HEK293 (cell line): ENCODE data around the gene NDUFV2.

Experiments used
- CTCF ChIA-PET: fragments of 350-600 bp; formaldehyde crosslinking; extraction: SDS; loops from one replicate; lab custom pipeline; 2021; ENCODE audit warnings: antibody characterized with exemption; lab: Yijun Ruan, JAX
- POLR2A ChIA-PET: fragments of 300-600 bp; formaldehyde crosslinking; extraction: SDS; loops from one replicate; lab custom pipeline; 2020; ENCODE audit warnings: antibody characterized with exemption, inconsistent platforms; lab: Yijun Ruan, JAX
- H3K27ac ChIP-seq: fragments of 200-500 bp; sonication (Bioruptor generic); 2 replicates; pipeline ENCODE4 v1.5.1; 2014; ENCODE audit warnings: low read depth, low read length, control low read depth, inconsistent platforms; ENCODE audit errors: extremely low read depth
- H3K36me3 ChIP-seq, 2 experiments: fragments of 200-500 bp in 1 of 2; sonication (Bioruptor generic) in 1 of 2; 1 replicate in 1 of 2; 2 replicates in 1 of 2; pipeline ENCODE4 v1.5.1; 2014 to 2017; ENCODE audit warnings: inconsistent platforms in 2 of 2, low read length in 2 of 2; ENCODE audit not compliant: control insufficient read depth in 2 of 2, insufficient read depth in 1 of 2
- H3K4me1 ChIP-seq: fragments of 200-500 bp; sonication (Bioruptor generic); 2 replicates; pipeline ENCODE4 v1.5.1; 2014; ENCODE audit warnings: mild to moderate bottlenecking, low read length, inconsistent platforms; ENCODE audit not compliant: control insufficient read depth, insufficient read depth
- H3K4me3 ChIP-seq: 2 replicates; pipeline ENCODE4 v1.5.1; 2011; ENCODE audit warnings: low read depth, mild to moderate bottlenecking, control low read depth, low read length, moderate library complexity
- H3K9me3 ChIP-seq: fragments of 200-500 bp; sonication (Bioruptor generic); 2 replicates; pipeline ENCODE4 v1.5.1; 2014; ENCODE audit warnings: low read depth, low read length, inconsistent platforms; ENCODE audit not compliant: control insufficient read depth, insufficient read depth
- BCL11A ChIP-seq: fragments of 450-650 bp; formaldehyde crosslinking; IDR thresholded peaks from 2 replicates; pipeline ENCODE4 v1.5.1; 2016; ENCODE audit warnings: low read depth, missing biosample characterization, missing genetic modification characterization
- GLI4 ChIP-seq: fragments of 450-650 bp; formaldehyde crosslinking; IDR thresholded peaks from 2 replicates; pipeline ENCODE4 v1.5.1; 2016; ENCODE audit warnings: missing biosample characterization, missing genetic modification characterization
- PRDM10 ChIP-seq: fragments of 450-650 bp; formaldehyde crosslinking; IDR thresholded peaks from 2 replicates; pipeline ENCODE4 v1.5.1; 2016; ENCODE audit warnings: missing biosample characterization, missing genetic modification characterization
- SP7 ChIP-seq: fragments of 450-650 bp; formaldehyde crosslinking; IDR thresholded peaks from 2 replicates; pipeline ENCODE4 v1.5.1; 2016; ENCODE audit warnings: missing biosample characterization, missing genetic modification characterization
- WT1 ChIP-seq: fragments of 450-650 bp; formaldehyde crosslinking; IDR thresholded peaks from 2 replicates; pipeline ENCODE4 v1.5.1; 2016; ENCODE audit warnings: missing biosample characterization, missing genetic modification characterization
- ZBTB6 ChIP-seq: fragments of 450-650 bp; formaldehyde crosslinking; IDR thresholded peaks from 2 replicates; pipeline ENCODE4 v1.5.1; 2017; ENCODE audit warnings: missing biosample characterization, missing genetic modification characterization
- ZFP37 ChIP-seq: fragments of 450-650 bp; formaldehyde crosslinking; IDR thresholded peaks from 2 replicates; pipeline ENCODE4 v1.5.1; 2016; ENCODE audit warnings: missing biosample characterization, missing genetic modification characterization
- ZNF132 ChIP-seq: fragments of 450-650 bp; formaldehyde crosslinking; IDR thresholded peaks from 2 replicates; pipeline ENCODE4 v1.5.1; 2017; ENCODE audit warnings: missing biosample characterization, missing genetic modification characterization, borderline replicate concordance
- ZNF146 ChIP-seq: fragments of 450-650 bp; formaldehyde crosslinking; IDR thresholded peaks from 2 replicates; pipeline ENCODE4 v1.5.1; 2016; ENCODE audit warnings: missing biosample characterization, missing genetic modification characterization
- ZNF404 ChIP-seq: fragments of 450-650 bp; formaldehyde crosslinking; IDR thresholded peaks from 2 replicates; pipeline ENCODE4 v1.5.1; 2017; ENCODE audit warnings: missing biosample characterization, missing genetic modification characterization
- ZNF529 ChIP-seq: fragments of 450-650 bp; formaldehyde crosslinking; IDR thresholded peaks from 2 replicates; pipeline ENCODE4 v1.5.1; 2017; ENCODE audit warnings: missing genetic modification characterization, missing biosample characterization; ENCODE audit not compliant: insufficient replicate concordance
- ZNF560 ChIP-seq: fragments of 450-650 bp; formaldehyde crosslinking; IDR thresholded peaks from 2 replicates; pipeline ENCODE4 v1.5.1; 2017; ENCODE audit warnings: missing biosample characterization, missing genetic modification characterization, borderline replicate concordance
- ZNF629 ChIP-seq: fragments of 450-650 bp; formaldehyde crosslinking; IDR thresholded peaks from 2 replicates; pipeline ENCODE4 v1.5.1; 2017; ENCODE audit warnings: missing biosample characterization, missing genetic modification characterization
- ZNF843 ChIP-seq: fragments of 450-650 bp; formaldehyde crosslinking; IDR thresholded peaks from 2 replicates; pipeline ENCODE4 v1.5.1; 2016; ENCODE audit warnings: missing biosample characterization, missing genetic modification characterization
- TF ChIP-seq, protein P1 (sequence below): fragments of 450-650 bp; formaldehyde crosslinking; IDR thresholded peaks from 2 replicates; pipeline ENCODE4 v1.5.1; 2016; ENCODE audit warnings: missing biosample characterization, missing genetic modification characterization, borderline replicate concordance
- TF ChIP-seq, protein P2 (sequence below): IDR thresholded peaks from 2 replicates; pipeline ENCODE4 v1.6.1; 2011; ENCODE audit warnings: mild to moderate bottlenecking, low read depth, low read length, borderline replicate concordance

Gene NDUFV2

DNA sequence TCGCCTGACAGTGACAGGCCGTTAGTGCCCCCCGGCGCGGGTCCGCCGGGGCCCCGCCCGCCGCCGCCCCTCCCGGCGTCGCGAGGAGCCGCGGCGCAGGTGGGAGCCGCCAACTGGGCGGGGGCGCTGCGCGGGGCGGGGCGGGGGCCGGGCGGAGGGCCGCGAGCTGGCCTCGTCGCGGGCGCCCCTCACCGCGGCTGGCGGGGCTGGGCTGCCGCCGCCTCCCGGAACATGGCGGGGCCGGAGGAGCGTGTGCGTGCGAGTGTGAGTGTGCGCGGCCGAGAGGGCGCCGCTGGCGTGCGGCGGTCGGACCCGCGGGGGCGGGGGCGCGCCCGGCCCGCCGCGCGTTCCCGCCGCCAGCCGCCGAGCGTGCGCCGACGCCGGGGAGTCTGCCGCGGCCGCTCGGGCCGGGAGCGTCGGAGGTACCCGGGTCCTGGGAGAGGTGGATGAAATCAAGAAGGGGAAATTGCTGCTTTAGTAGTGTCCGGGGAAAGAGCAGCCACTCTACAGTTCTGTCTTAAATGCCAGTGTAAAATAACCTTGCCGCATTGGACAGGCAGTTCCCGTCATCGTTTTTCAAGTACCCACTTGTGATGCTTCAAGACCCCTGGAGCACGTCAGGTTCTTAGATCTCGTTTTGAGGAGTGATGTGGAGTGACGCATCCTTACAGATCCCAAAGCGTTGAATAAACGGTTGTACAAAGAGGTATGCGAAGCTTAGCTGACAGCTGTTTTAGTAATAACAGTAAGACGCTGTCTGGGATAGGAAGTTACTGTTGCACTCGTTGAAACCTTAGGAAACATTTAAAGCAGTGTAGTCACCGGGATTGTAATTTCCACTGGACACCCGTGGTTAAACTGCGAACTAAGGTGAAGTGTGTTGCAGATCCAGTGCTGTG, 34.9 kb downstream of the NDUFV2 start (continued):
- peak; percentile 84 for TF ChIP-seq PRDM10 (tag by site-specific recombination)

GRCh38 chr18:9139400-9140039, 37.0 kb downstream of the NDUFV2 start:
- no peak for TF ChIP-seq BCL11A (tag by site-specific recombination)
- TF ChIP-seq ZBTB6 = no peak
- TF ChIP-seq SP7 (tag by site-specific recombination) = no peak
- no peak for TF ChIP-seq ZNF132
- no peak for TF ChIP-seq ZNF843 (tag by site-specific recombination)
- no peak for TF ChIP-seq ZNF146 (tag by site-specific recombination)
- no peak for TF ChIP-seq GLI4 (tag by site-specific recombination)
- TF ChIP-seq, protein P1, sequence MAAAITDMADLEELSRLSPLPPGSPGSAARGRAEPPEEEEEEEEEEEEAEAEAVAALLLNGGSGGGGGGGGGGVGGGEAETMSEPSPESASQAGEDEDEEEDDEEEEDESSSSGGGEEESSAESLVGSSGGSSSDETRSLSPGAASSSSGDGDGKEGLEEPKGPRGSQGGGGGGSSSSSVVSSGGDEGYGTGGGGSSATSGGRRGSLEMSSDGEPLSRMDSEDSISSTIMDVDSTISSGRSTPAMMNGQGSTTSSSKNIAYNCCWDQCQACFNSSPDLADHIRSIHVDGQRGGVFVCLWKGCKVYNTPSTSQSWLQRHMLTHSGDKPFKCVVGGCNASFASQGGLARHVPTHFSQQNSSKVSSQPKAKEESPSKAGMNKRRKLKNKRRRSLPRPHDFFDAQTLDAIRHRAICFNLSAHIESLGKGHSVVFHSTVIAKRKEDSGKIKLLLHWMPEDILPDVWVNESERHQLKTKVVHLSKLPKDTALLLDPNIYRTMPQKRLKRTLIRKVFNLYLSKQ (tag by site-specific recombination) = no peak
- Histone ChIP-seq H3K4me3 (no peak overlapping the region), H3K27ac (no peak overlapping the region), H3K9me3 (no peaks in the 10 kb centered on the region), H3K36me3 (peaks cover under 1 to 3% of the 10 kb centered on the region in 2 experiments), H3K4me1 (peaks cover 21% of the 10 kb centered on the region)
- POLR2A ChIA-PET = no interaction called here
- CTCF ChIA-PET = interaction anchor here (0.8 to 4.8 kb wide), 3 partner anchors 8 to 66 kb away, joined by 3 to 26 read pairs (median 7); no protein-coding TSS in a partner anchor

GRCh38 chr18:9140381-9140780, 37.9 kb downstream of the NDUFV2 start:
- TF ChIP-seq ZNF404 (tag by site-specific recombination) (no peak), ZFP37 (tag by site-specific recombination) (no peak), WT1 (tag by site-specific recombination) (no peak), ZNF629 (tag by site-specific recombination) (no peak), ZNF560 (tag by site-specific recombination) (no peak), ZNF529 (tag by site-specific recombination) (no peak)
- TF ChIP-seq, protein P2, sequence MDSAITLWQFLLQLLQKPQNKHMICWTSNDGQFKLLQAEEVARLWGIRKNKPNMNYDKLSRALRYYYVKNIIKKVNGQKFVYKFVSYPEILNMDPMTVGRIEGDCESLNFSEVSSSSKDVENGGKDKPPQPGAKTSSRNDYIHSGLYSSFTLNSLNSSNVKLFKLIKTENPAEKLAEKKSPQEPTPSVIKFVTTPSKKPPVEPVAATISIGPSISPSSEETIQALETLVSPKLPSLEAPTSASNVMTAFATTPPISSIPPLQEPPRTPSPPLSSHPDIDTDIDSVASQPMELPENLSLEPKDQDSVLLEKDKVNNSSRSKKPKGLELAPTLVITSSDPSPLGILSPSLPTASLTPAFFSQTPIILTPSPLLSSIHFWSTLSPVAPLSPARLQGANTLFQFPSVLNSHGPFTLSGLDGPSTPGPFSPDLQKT = no peak
- Histone ChIP-seq H3K36me3 (no peaks in the 10 kb centered on the region), H3K4me3 (no peak overlapping the region), H3K9me3 (no peaks in the 10 kb centered on the region), H3K27ac (no peak overlapping the region), H3K4me1 (peaks cover 15% of the 10 kb centered on the region)
- ChIA-PET POLR2A (no interaction called here), CTCF (interaction anchor here (4.8 kb wide), 1 partner anchor 67 kb away, joined by 26 read pairs; no protein-coding TSS in a partner anchor)
